H9 (cell line): ENCODE measurements around the gene SRSF4. TPM values are rescaled to one million over a fixed set of nuclear protein-coding genes. Genes with fewer than 3 reads are reported as not detected.

ENCODE experiments used
- DNase-seq: peaks from one replicate; pipeline ENCODE4 v3.0.0-alpha.2; 2017
- H2AFZ ChIP-seq: one replicate; pipeline ENCODE4 v1.6.1; 2013; ENCODE audit warnings: mild to moderate bottlenecking, low read length, control low read depth, moderate library complexity
- H2AK5ac ChIP-seq: 2 replicates; pipeline ENCODE4 v1.6.1; 2013; ENCODE audit warnings: low read length, control low read depth, mixed read lengths; ENCODE audit not compliant: insufficient read length
- H2BK120ac ChIP-seq: one replicate; pipeline ENCODE4 v1.6.1; 2013; ENCODE audit warnings: low read depth, mild to moderate bottlenecking, low read length, control low read depth, inconsistent platforms; ENCODE audit not compliant: poor library complexity, severe bottlenecking
- H2BK12ac ChIP-seq: 2 replicates; pipeline ENCODE4 v1.6.1; 2013; ENCODE audit warnings: low read length, control low read depth, mixed read lengths, low read depth; ENCODE audit not compliant: insufficient read length
- H2BK15ac ChIP-seq: 2 replicates; pipeline ENCODE4 v1.6.1; 2013; ENCODE audit warnings: low read depth, low read length, control low read depth
- H2BK20ac ChIP-seq: one replicate; pipeline ENCODE4 v1.6.1; 2013; ENCODE audit warnings: low read depth, mild to moderate bottlenecking, low read length, control low read depth, inconsistent platforms; ENCODE audit not compliant: poor library complexity, severe bottlenecking
- H2BK5ac ChIP-seq: 2 replicates; pipeline ENCODE4 v1.6.1; 2013; ENCODE audit warnings: low read length, control low read depth, mixed read lengths; ENCODE audit not compliant: insufficient read length
- H3K14ac ChIP-seq: 2 replicates; pipeline ENCODE4 v1.6.1; 2013; ENCODE audit warnings: low read length, control low read depth; ENCODE audit not compliant: insufficient read depth
- H3K18ac ChIP-seq: 2 replicates; pipeline ENCODE4 v1.6.1; 2013; ENCODE audit warnings: low read depth, mild to moderate bottlenecking, mixed read lengths, low read length, control low read depth; ENCODE audit not compliant: insufficient read length
- H3K23ac ChIP-seq: 2 replicates; pipeline ENCODE4 v1.6.1; 2013; ENCODE audit warnings: low read length, control low read depth, mixed read lengths, low read depth; ENCODE audit not compliant: insufficient read length
- H3K23me2 ChIP-seq: 2 replicates; pipeline ENCODE4 v1.6.1; 2013; ENCODE audit warnings: low read depth, mild to moderate bottlenecking, mixed read lengths, low read length, control low read depth; ENCODE audit not compliant: insufficient read length, poor library complexity, severe bottlenecking
- H3K27ac ChIP-seq: 2 replicates; pipeline ENCODE4 v1.5.1; 2013; ENCODE audit warnings: low read length, control low read depth, mixed read lengths, low read depth; ENCODE audit not compliant: insufficient read length
- H3K27me3 ChIP-seq: 2 replicates; pipeline ENCODE4 v1.6.1; 2013; ENCODE audit warnings: low read length, control low read depth, inconsistent platforms; ENCODE audit not compliant: insufficient read depth
- H3K4ac ChIP-seq: 2 replicates; pipeline ENCODE4 v1.6.1; 2013; ENCODE audit warnings: low read depth, mild to moderate bottlenecking, control low read depth, inconsistent platforms, low read length, moderate library complexity
- H3K4me1 ChIP-seq: 2 replicates; pipeline ENCODE4 v1.6.1; 2013; ENCODE audit warnings: low read length, control low read depth, inconsistent platforms; ENCODE audit not compliant: insufficient read depth
- H3K4me2 ChIP-seq: 2 replicates; pipeline ENCODE4 v1.6.1; 2013; ENCODE audit warnings: low read length, control low read depth, mixed read lengths; ENCODE audit not compliant: insufficient read length, insufficient read depth
- H3K56ac ChIP-seq: 2 replicates; pipeline ENCODE4 v1.6.1; 2013; ENCODE audit warnings: low read depth, mild to moderate bottlenecking, mixed read lengths, low read length, control low read depth; ENCODE audit not compliant: insufficient read length
- H3K79me1 ChIP-seq: 2 replicates; pipeline ENCODE4 v1.6.1; 2013; ENCODE audit warnings: low read depth, mild to moderate bottlenecking, moderate library complexity, low read length, control low read depth, inconsistent platforms; ENCODE audit not compliant: insufficient read depth, poor library complexity, severe bottlenecking
- H3K79me2 ChIP-seq: 2 replicates; pipeline ENCODE4 v1.6.1; 2013; ENCODE audit warnings: low read length, control low read depth, inconsistent platforms; ENCODE audit not compliant: insufficient read depth
- H3K9ac ChIP-seq: 2 replicates; pipeline ENCODE4 v1.6.1; 2013; ENCODE audit warnings: low read length, control low read depth, mixed read lengths; ENCODE audit not compliant: insufficient read length; ENCODE audit errors: extremely low read depth
- H3K9me3 ChIP-seq: one replicate; pipeline ENCODE4 v1.6.1; 2013; ENCODE audit warnings: low read depth, low read length, inconsistent platforms; ENCODE audit not compliant: control insufficient read depth
- H3T11ph ChIP-seq: one replicate; pipeline ENCODE4 v1.6.1; 2013; ENCODE audit warnings: mild to moderate bottlenecking, low read length, control low read depth, inconsistent platforms
- H4K20me1 ChIP-seq: one replicate; pipeline ENCODE4 v1.6.1; 2013; ENCODE audit not compliant: control insufficient read depth, insufficient read length, insufficient read depth
- H4K5ac ChIP-seq: 2 replicates; pipeline ENCODE4 v1.6.1; 2013; ENCODE audit warnings: low read depth, mild to moderate bottlenecking, mixed read lengths, low read length, control low read depth; ENCODE audit not compliant: insufficient read length
- H4K8ac ChIP-seq: replicated peaks from 2 replicates; pipeline ENCODE4 v1.6.1; 2013; ENCODE audit warnings: low read length, control low read depth, mixed read lengths, low read depth; ENCODE audit not compliant: insufficient read length
- H4K91ac ChIP-seq: 2 replicates; pipeline ENCODE4 v1.6.1; 2013; ENCODE audit warnings: low read depth, mild to moderate bottlenecking, moderate library complexity, mixed read lengths, low read length, control low read depth; ENCODE audit not compliant: insufficient read length
- H3K27ac Mint-ChIP-seq, 3 experiments: 2 replicates in 2 of 3; 3 replicates in 1 of 3; pipeline ENCODE4 v1.8.0; 2020 to 2021; ENCODE audit warnings: mixed read lengths in 3 of 3, mild to moderate bottlenecking in 1 of 3, moderate library complexity in 1 of 3
- H3K27me3 Mint-ChIP-seq: 2 replicates; pipeline ENCODE4 v1.8.0; 2021; ENCODE audit warnings: low read depth, mild to moderate bottlenecking, moderate library complexity, mixed read lengths
- H3K36me3 Mint-ChIP-seq, 3 experiments: 2 replicates in 2 of 3; 3 replicates in 1 of 3; pipeline ENCODE4 v1.8.0; 2020 to 2021; ENCODE audit warnings: low read depth in 3 of 3, mixed read lengths in 3 of 3; ENCODE audit not compliant: insufficient read depth in 1 of 3
- H3K4me1 Mint-ChIP-seq, 2 experiments: 2 replicates each; pipeline ENCODE4 v1.8.0; 2020; ENCODE audit warnings: mixed read lengths in 2 of 2
- H3K4me3 Mint-ChIP-seq, 2 experiments: 2 replicates in 1 of 2; 3 replicates in 1 of 2; pipeline ENCODE4 v1.8.0; 2020 to 2021; ENCODE audit warnings: mild to moderate bottlenecking in 2 of 2, mixed read lengths in 2 of 2, moderate library complexity in 1 of 2
- H3K9me3 Mint-ChIP-seq, 2 experiments: 2 replicates in 1 of 2; 3 replicates in 1 of 2; pipeline ENCODE4 v1.8.0; 2020; ENCODE audit warnings: mild to moderate bottlenecking in 2 of 2, mixed read lengths in 2 of 2, moderate library complexity in 1 of 2
- WGBS: extraction: QIAGEN DNeasy Blood & Tissue Kit; methylation state at CpG from one replicate; pipeline ENCODE4 v1.1.7; 2013; ENCODE audit warnings: missing lambda C conversion rate, low lambda C conversion rate, mixed read lengths; ENCODE audit not compliant: insufficient read length; ENCODE audit errors: extremely low coverage; 5-methylcytosine and 5-hydroxymethylcytosine counted together
- total RNA-seq: library from RNA; stranded (reverse); gene quantifications from 2 replicates; pipeline ENCODE4 v1.2.1, GENCODE V29; 2021
- TF ChIP-seq, protein P1 (sequence below): fragments of 200-600 bp; sonication (generic); conservative IDR thresholded peaks from 3 replicates; pipeline ENCODE4 v1.8.0; 2021; ENCODE audit warnings: antibody characterized with exemption, mild to moderate bottlenecking

Gene SRSF4
- total RNA-seq, 1 experiment from 2014 or later, result 90.6 TPM

GRCh38 chr1:29196863-29197589 lies 15.3 kb upstream of the SRSF4 start:
- H3K27me3 Mint-ChIP-seq, result no peaks in the 10 kb centered on the region
- H3K9ac ChIP-seq, result no peak overlapping the region
- peaks cover 16 to 54% (median 52%) of the 10 kb centered on the region in 3 experiments; a peak in 6 of 7 replicates for H3K36me3 Mint-ChIP-seq

More at GRCh38 chr1:29196863-29197589, 15.3 kb upstream of the SRSF4 start:
- no peak for DNase-seq
- Histone ChIP-seq H3K27ac (no peak overlapping the region), H3K14ac (no peak overlapping the region), H4K5ac (no peak overlapping the region), H3K4ac (no peak overlapping the region), H3T11ph (no peak overlapping the region), H4K91ac (no peak overlapping the region), H3K56ac (no peak overlapping the region), H3K27me3 (no peaks in the 10 kb centered on the region), H2BK5ac (no peak overlapping the region), H3K4me1 (no peaks in the 10 kb centered on the region), H3K4me2 (no peak overlapping the region), H3K79me2 (no peaks in the 10 kb centered on the region), H3K9me3 (no peaks in the 10 kb centered on the region), H4K20me1 (no peaks in the 10 kb centered on the region), H2AK5ac (no peak overlapping the region), H3K23ac (no peak overlapping the region), H4K8ac (no peak overlapping the region), H3K18ac (no peak overlapping the region), H2BK120ac (no peak overlapping the region), H2BK15ac (no peak overlapping the region), H2BK20ac (no peak overlapping the region), H2BK12ac (no peak overlapping the region), H3K79me1 (no peaks in the 10 kb centered on the region), H3K23me2 (no peaks in the 10 kb centered on the region), H2AFZ (no peak overlapping the region)
- H3K9me3 Mint-ChIP-seq, result no peaks in the 10 kb centered on the region
- TF ChIP-seq, protein P1, sequence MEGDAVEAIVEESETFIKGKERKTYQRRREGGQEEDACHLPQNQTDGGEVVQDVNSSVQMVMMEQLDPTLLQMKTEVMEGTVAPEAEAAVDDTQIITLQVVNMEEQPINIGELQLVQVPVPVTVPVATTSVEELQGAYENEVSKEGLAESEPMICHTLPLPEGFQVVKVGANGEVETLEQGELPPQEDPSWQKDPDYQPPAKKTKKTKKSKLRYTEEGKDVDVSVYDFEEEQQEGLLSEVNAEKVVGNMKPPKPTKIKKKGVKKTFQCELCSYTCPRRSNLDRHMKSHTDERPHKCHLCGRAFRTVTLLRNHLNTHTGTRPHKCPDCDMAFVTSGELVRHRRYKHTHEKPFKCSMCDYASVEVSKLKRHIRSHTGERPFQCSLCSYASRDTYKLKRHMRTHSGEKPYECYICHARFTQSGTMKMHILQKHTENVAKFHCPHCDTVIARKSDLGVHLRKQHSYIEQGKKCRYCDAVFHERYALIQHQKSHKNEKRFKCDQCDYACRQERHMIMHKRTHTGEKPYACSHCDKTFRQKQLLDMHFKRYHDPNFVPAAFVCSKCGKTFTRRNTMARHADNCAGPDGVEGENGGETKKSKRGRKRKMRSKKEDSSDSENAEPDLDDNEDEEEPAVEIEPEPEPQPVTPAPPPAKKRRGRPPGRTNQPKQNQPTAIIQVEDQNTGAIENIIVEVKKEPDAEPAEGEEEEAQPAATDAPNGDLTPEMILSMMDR, result no peak
- peaks cover 0 to 4% of the 10 kb centered on the region in 2 experiments; a peak in 1 of 4 replicates for H3K4me1 Mint-ChIP-seq
- H3K4me3 Mint-ChIP-seq, result no peak overlapping the region
- peak overlapping the region in 1 of 3 experiments; percentile 39; a peak in 1 of 7 replicates for H3K27ac Mint-ChIP-seq
- WGBS, result no CpG with 5 or more reads among the region's 7 CpGs
